Breast epithelium (tissue), 4 donors: ENCODE measurements around the gene KRT85. TPM values are rescaled to one million over a fixed set of nuclear protein-coding genes. Genes with fewer than 3 reads are reported as not detected.
"Not testable (repeated sequence)": the region's sequence is repeated elsewhere in the genome, so short reads cannot be mapped to it uniquely, and the experiment has no call there.

Experiments used
- DNase-seq, 2 donors: peaks; one replicate each; pipeline ENCODE4 v3.0.0-alpha.2; 2019; ENCODE audit warnings: low spot score in 2 of 2
- H3K27ac ChIP-seq, 2 donors: fragments of 200-600 bp; sonication (generic) in 1 of 2; one replicate each; pipeline ENCODE4 v1.5.1; 2016 to 2019; ENCODE audit warnings: mild to moderate bottlenecking in 1 of 2
- H3K27me3 ChIP-seq, 2 donors: fragments of 200-600 bp; sonication (generic) in 1 of 2; one replicate each; pipeline versions ENCODE4 v1.5.1 to v1.6.0; 2017 to 2019; ENCODE audit warnings: control low read depth in 1 of 2, mild to moderate bottlenecking in 1 of 2
- H3K36me3 ChIP-seq: fragments of 200-600 bp; one replicate; pipeline ENCODE4 v1.5.1; 2019
- H3K4me1 ChIP-seq, 2 donors: fragments of 200-600 bp; sonication (generic); one replicate each; pipeline ENCODE4 v1.5.1; 2016 to 2019; ENCODE audit warnings: control low read depth in 1 of 2
- H3K4me3 ChIP-seq, 3 donors: fragments of 200-600 bp; sonication (generic); 1 replicate in 2 of 3; 2 replicates in 1 of 3; pipeline ENCODE4 v1.5.1; 2016 to 2019; ENCODE audit warnings: mild to moderate bottlenecking in 3 of 3, moderate library complexity in 2 of 3
- H3K9me3 ChIP-seq, 2 donors: fragments of 200-600 bp; sonication (generic) in 1 of 2; one replicate each; pipeline ENCODE4 v1.5.1; 2016 to 2019; ENCODE audit warnings: control low read depth in 1 of 2
- POLR2A ChIP-seq: fragments of 450-650 bp; IDR thresholded peaks from one replicate; pipeline ENCODE4 v1.6.1; 2016; ENCODE audit warnings: antibody characterized with exemption, mild to moderate bottlenecking, moderate library complexity
- POLR2AphosphoS5 ChIP-seq, 3 donors: sonication (generic); formaldehyde crosslinking; IDR thresholded peaks; one replicate each; pipeline ENCODE4 v1.6.1; 2017; ENCODE audit warnings: antibody characterized with exemption in 3 of 3
- intact Hi-C: fragments of 100-400 bp; cut with DNase I; formaldehyde crosslinking; loops from one replicate; pipeline ENCODE4 v1.15.1; 2023; ENCODE audit warnings: low total_unique reads
- total RNA-seq, 3 donors: library from RNA; depleted of rRNA; stranded (reverse); fragments of >200 nt; gene quantifications; one replicate each; pipeline ENCODE4 v1.1.0, GENCODE V29; 2016
- TF ChIP-seq, protein P1 (sequence below), 3 donors: fragments of 450-650 bp; IDR thresholded peaks; one replicate each; pipeline ENCODE4 v1.5.1; 2016 to 2017; ENCODE audit warnings: antibody characterized with exemption in 3 of 3, mild to moderate bottlenecking in 3 of 3, moderate library complexity in 3 of 3

Gene KRT85
- total RNA-seq, 3 donors from 2014 or later: not detected

DNA sequence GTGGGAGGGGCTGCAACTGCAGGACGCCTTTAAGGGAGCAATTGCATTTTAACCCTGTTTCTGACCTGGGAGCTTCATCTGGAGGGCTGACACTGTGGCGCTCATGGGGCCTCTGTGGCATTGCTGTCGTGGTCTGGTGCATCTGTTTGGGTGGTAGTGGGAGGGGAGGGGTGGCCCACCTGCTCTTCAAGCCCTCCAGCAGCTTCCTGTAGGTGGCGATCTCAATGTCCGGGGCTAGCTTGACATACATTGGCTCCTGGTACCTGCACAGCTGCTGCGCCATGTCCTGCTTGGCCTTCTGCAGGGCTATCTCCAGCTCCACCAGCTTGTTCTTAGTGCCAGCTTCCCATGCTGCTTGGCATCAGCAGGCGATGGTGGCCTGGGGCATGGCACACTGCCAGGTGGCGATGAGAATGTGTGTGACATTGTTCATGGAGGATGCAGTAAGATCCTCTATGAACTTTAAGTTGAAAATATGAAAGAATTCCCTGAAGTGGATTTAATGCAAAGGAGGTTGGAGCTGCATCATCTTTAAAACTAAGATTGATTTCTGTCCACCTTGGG, 46.6 kb upstream of the KRT85 start:
- no peak for DNase-seq
- Histone ChIP-seq H3K4me1 (no peaks in the 10 kb centered on the region), H3K9me3 (no peaks in the 10 kb centered on the region), H3K36me3 (no peaks in the 10 kb centered on the region), H3K27ac (no peak overlapping the region), H3K4me3 (no peak overlapping the region), H3K27me3 (no peaks in the 10 kb centered on the region)
- intact Hi-C loops: loop anchor here (2.0 kb wide), 1 partner anchor 41 kb away; no protein-coding TSS in a partner anchor
- no peak for TF ChIP-seq POLR2AphosphoS5 (IDR thresholded peaks at IDR 0.05)
- TF ChIP-seq POLR2A: no peak
- TF ChIP-seq, protein P1, sequence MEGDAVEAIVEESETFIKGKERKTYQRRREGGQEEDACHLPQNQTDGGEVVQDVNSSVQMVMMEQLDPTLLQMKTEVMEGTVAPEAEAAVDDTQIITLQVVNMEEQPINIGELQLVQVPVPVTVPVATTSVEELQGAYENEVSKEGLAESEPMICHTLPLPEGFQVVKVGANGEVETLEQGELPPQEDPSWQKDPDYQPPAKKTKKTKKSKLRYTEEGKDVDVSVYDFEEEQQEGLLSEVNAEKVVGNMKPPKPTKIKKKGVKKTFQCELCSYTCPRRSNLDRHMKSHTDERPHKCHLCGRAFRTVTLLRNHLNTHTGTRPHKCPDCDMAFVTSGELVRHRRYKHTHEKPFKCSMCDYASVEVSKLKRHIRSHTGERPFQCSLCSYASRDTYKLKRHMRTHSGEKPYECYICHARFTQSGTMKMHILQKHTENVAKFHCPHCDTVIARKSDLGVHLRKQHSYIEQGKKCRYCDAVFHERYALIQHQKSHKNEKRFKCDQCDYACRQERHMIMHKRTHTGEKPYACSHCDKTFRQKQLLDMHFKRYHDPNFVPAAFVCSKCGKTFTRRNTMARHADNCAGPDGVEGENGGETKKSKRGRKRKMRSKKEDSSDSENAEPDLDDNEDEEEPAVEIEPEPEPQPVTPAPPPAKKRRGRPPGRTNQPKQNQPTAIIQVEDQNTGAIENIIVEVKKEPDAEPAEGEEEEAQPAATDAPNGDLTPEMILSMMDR (IDR thresholded peaks at IDR 0.05): no peak

DNA sequence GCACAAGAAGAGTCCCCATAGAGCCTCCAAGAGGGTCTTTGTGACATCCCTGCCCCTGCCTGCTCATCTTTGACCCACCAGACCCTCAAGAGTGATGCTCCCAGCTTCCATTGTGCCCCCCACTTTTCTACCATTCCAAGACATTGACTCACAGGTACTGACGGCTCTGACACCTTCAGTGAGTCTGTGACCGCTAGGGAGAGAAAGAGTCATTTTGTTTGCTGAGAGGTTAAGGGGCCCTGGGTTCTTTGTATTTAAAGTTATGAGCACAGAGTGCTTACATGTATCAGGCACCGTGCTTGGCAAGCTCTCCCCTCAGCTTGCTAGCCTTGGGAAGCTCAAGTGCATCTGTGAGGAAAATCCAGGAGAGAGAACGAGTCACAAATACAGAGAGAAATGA, 45.9 kb upstream of the KRT85 start:
- TF ChIP-seq POLR2A (no peak), POLR2AphosphoS5 (IDR thresholded peaks at IDR 0.05) (no peak)
- TF ChIP-seq, protein P1 (IDR thresholded peaks at IDR 0.05): no peak

GRCh38 chr12:52411815-52412214, 44.5 kb upstream of the KRT85 start:
- TF ChIP-seq POLR2A (no peak), POLR2AphosphoS5 (IDR thresholded peaks at IDR 0.05) (no peak)
- TF ChIP-seq, protein P1 (IDR thresholded peaks at IDR 0.05): no peak
- Histone ChIP-seq H3K36me3 (no peaks in the 10 kb centered on the region), H3K27ac (no peak overlapping the region), H3K27me3 (no peaks in the 10 kb centered on the region), H3K4me3 (no peak overlapping the region), H3K4me1 (no peaks in the 10 kb centered on the region), H3K9me3 (no peaks in the 10 kb centered on the region)
- intact Hi-C loops: no loop called here
- no peak for DNase-seq

More for the DNA sequence above, 45.9 kb upstream of the KRT85 start:
- no peak overlapping the region for H3K27ac ChIP-seq
- H3K9me3 ChIP-seq: no peaks in the 10 kb centered on the region
- H3K27me3 ChIP-seq: no peaks in the 10 kb centered on the region
- H3K36me3 ChIP-seq: no peaks in the 10 kb centered on the region
- H3K4me1 ChIP-seq: no peaks in the 10 kb centered on the region
- DNase-seq: no peak
- intact Hi-C loops: no loop called here
- H3K4me3 ChIP-seq: no peak overlapping the region

- intact Hi-C loops, H3K27me3 ChIP-seq, H3K9me3 ChIP-seq, H3K36me3 ChIP-seq, H3K4me3 ChIP-seq, DNase-seq, H3K4me1 ChIP-seq, H3K27ac ChIP-seq: not testable (repeated sequence)
Observed at GRCh38 chr12:52410589-52411248, 43.4 kb upstream of the KRT85 start.

- no peaks in the 10 kb centered on the region for H3K9me3 ChIP-seq
- no peak overlapping the region for H3K27ac ChIP-seq
- intact Hi-C loops: no loop called here
- TF ChIP-seq POLR2A: no peak
- H3K36me3 ChIP-seq: no peaks in the 10 kb centered on the region
- DNase-seq: no peak
- no peak overlapping the region for H3K4me3 ChIP-seq
- H3K27me3 ChIP-seq: no peaks in the 10 kb centered on the region
- H3K4me1 ChIP-seq: no peaks in the 10 kb centered on the region
Observed at GRCh38 chr12:52407918-52408317, 40.6 kb upstream of the KRT85 start.

- H3K36me3 ChIP-seq: no peaks in the 10 kb centered on the region
- TF ChIP-seq, protein P1 (IDR thresholded peaks at IDR 0.05): no peak
- TF ChIP-seq POLR2AphosphoS5 (IDR thresholded peaks at IDR 0.05) (no peak), POLR2A (no peak)
Observed at GRCh38 chr12:52405922-52406385, 38.7 kb upstream of the KRT85 start, which contains the start of gene KRT82. TSS of gene KRT82 (minus strand) at chr12:52406335. CDS start at chr12:52406277, 58 bp downstream.

More at GRCh38 chr12:52405922-52406385, 38.7 kb upstream of the KRT85 start, which contains the start of gene KRT82:
- Histone ChIP-seq H3K27ac (no peak within 1 kb of the TSS), H3K9me3 (no peaks in the 10 kb centered on the region), H3K27me3 (no peaks in the 10 kb centered on the region), H3K4me3 (no peak within 1 kb of the TSS), H3K4me1 (no peaks in the 10 kb centered on the region)
- no peak for DNase-seq
- intact Hi-C loops: no loop called here
